ENCODE data around the gene MUC3A.
A peak's percentile ranks its signal among the peaks of the same experiment; 100 is the strongest.

Gene MUC3A

GRCh38 chr7:100962537-100962936 lies 13.2 kb downstream of the MUC3A start:
- DNase-seq (ENCODE audit: low read depth) = no peak
- TF ChIP-seq CTCF (IDR thresholded peaks at IDR 0.05; ENCODE audit: low read depth, low read length, missing control alignments) = no peak

GRCh38 chr7:100963386-100963785 lies 14.1 kb downstream of the MUC3A start:
- no peak overlapping the region for H3K4me3 ChIP-seq (ENCODE audit: low read depth, low read length)
- no peak for TF ChIP-seq CTCF (IDR thresholded peaks at IDR 0.05; ENCODE audit: low read depth, low read length, missing control alignments)
- no peak for DNase-seq (ENCODE audit: low read depth)

More at GRCh38 chr7:100962537-100962936, 13.2 kb downstream of the MUC3A start:
- H3K4me3 ChIP-seq (ENCODE audit: low read depth, low read length) = no peak overlapping the region

GRCh38 chr7:100963874-100964273 lies 14.5 kb downstream of the MUC3A start:
- TF ChIP-seq CTCF (IDR thresholded peaks at IDR 0.05; ENCODE audit: low read depth, low read length, missing control alignments) = no peak
- DNase-seq (ENCODE audit: low read depth) = no peak
- H3K4me3 ChIP-seq (ENCODE audit: low read depth, low read length) = no peak overlapping the region

- H3K4me3 ChIP-seq (ENCODE audit: low read depth, low read length) = no peak overlapping the region
- DNase-seq (ENCODE audit: low read depth) = no peak
Measured at GRCh38 chr7:100964630-100965029, 15.3 kb downstream of the MUC3A start.

GRCh38 chr7:100965045-100965722 lies 15.8 kb downstream of the MUC3A start:
- H3K4me3 ChIP-seq (ENCODE audit: low read depth, low read length) = no peak overlapping the region

More at GRCh38 chr7:100964630-100965029, 15.3 kb downstream of the MUC3A start:
- TF ChIP-seq CTCF (IDR thresholded peaks at IDR 0.05; ENCODE audit: low read depth, low read length, missing control alignments) = no peak

GRCh38 chr7:100965723-100966541 lies 16.6 kb downstream of the MUC3A start:
- DNase-seq (ENCODE audit: low read depth) = no peak
- no peak overlapping the region for H3K4me3 ChIP-seq (ENCODE audit: low read depth, low read length)
- TF ChIP-seq CTCF (IDR thresholded peaks at IDR 0.05; ENCODE audit: low read depth, low read length, missing control alignments) = peak; percentile 88

More at GRCh38 chr7:100965045-100965722, 15.8 kb downstream of the MUC3A start:
- no peak for TF ChIP-seq CTCF (IDR thresholded peaks at IDR 0.05; ENCODE audit: low read depth, low read length, missing control alignments)
- DNase-seq (ENCODE audit: low read depth) = no peak
